ENCODE data around the gene CCDC7. TPM values are rescaled to one million over a fixed set of nuclear protein-coding genes. Genes with fewer than 3 reads are reported as not detected.
"Not testable (repeated sequence)": the region's sequence is repeated elsewhere in the genome, so short reads cannot be mapped to it uniquely, and the experiment has no call there.

The CCDC7 gene
- total RNA-seq, 1 experiment from 2014 or later, result 4.0 TPM

DNA sequence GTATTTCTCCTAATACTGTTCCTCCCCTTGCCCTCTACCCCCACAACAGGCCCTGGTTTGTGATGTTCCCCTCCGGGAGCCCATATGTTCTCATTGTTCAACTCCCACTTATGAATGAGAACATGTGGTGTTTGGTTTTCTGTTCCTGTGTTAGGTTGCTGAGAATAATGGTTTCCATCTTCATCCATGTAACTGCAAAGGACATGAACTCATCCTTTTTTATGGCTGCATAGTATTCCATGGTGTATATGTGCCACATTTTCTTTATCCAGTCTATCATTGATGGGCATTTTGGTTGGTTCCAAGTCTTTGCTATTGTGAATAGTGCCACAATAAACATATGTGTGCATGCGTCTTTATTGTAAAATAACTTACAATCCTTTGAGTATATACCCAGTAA lies 164.6 kb downstream of the CCDC7 start:
- H3K4me3 ChIP-seq (replicated peaks in 1 of 2; ENCODE audit: low read depth in 1 of 2, low read length in 2 of 2); BruUV-seq (replicated peaks); H3K27me3 ChIP-seq (ENCODE audit: insufficient read depth, low read length); H4K20me1 ChIP-seq (ENCODE audit: insufficient read depth); H3K9me3 ChIP-seq (ENCODE audit: control insufficient read depth in 1 of 2, insufficient read depth in 1 of 2, low read depth in 1 of 2, low read length in 2 of 2); H3K36me3 ChIP-seq (ENCODE audit: control insufficient read depth in 1 of 2, insufficient read depth in 2 of 2, low read length in 2 of 2); intact Hi-C loops (cut with micrococcal nuclease); ATAC-seq; H3K4me2 ChIP-seq (ENCODE audit: low read length); DNase-seq (ENCODE audit: low read depth, low spot score); RAD21 ChIA-PET (ENCODE audit: low non-redundant PET in 1 of 2, low total read pairs in 2 of 2, uncharacterized antibody in 2 of 2, unreplicated experiment in 2 of 2); H3K9me2 ChIP-seq (ENCODE audit: insufficient read depth); CTCF ChIA-PET; H3K27ac ChIP-seq (ENCODE audit: low read depth, low read length); POLR2A ChIA-PET; H3K4me1 ChIP-seq (ENCODE audit: control insufficient read depth in 1 of 2, insufficient read depth in 2 of 2, low read length in 2 of 2); H2AFZ ChIP-seq (ENCODE audit: low read depth, low read length, poor library complexity, severe bottlenecking); H3K9ac ChIP-seq (ENCODE audit: low read length); H3K79me2 ChIP-seq (ENCODE audit: insufficient read depth, low read length): not testable (repeated sequence)

DNA sequence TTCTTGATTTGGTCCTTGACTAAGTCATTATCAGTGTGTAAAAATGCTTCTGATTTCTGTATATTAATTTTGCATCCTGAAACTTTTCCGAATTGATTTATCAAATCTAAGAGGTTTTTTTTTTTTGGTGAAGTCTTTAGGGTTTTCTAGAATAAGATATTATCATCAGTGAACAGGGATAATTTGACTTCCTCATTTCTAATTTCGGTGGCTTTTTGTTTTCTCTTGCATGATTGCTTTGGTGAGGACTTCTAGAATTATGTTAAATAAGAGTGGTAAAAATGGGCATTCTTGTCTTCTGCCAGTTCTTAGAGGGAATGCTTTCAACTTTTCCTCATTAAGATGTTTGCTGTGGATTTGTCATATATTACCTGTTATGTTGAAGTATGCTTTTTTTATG lies 170.5 kb downstream of the CCDC7 start:
- DNase-seq (ENCODE audit: low read depth, low spot score) (no peak), ATAC-seq (no peak)
- Histone ChIP-seq H3K4me1 (ENCODE audit: control insufficient read depth in 1 of 2, insufficient read depth in 2 of 2, low read length in 2 of 2) (no peaks in the 10 kb centered on the region), H3K9ac (ENCODE audit: low read length) (no peak overlapping the region), H2AFZ (ENCODE audit: low read depth, low read length, poor library complexity, severe bottlenecking) (no peak overlapping the region), H3K9me3 (ENCODE audit: control insufficient read depth in 1 of 2, insufficient read depth in 1 of 2, low read depth in 1 of 2, low read length in 2 of 2) (no peaks in the 10 kb centered on the region), H3K9me2 (ENCODE audit: insufficient read depth) (no peaks in the 10 kb centered on the region), H4K20me1 (ENCODE audit: insufficient read depth) (no peaks in the 10 kb centered on the region), H3K27ac (ENCODE audit: low read depth, low read length) (no peak overlapping the region), H3K27me3 (ENCODE audit: insufficient read depth, low read length) (no peaks in the 10 kb centered on the region), H3K4me2 (ENCODE audit: low read length) (no peak overlapping the region), H3K36me3 (ENCODE audit: control insufficient read depth in 1 of 2, insufficient read depth in 2 of 2, low read length in 2 of 2) (no peaks in the 10 kb centered on the region), H3K4me3 (replicated peaks in 1 of 2; ENCODE audit: low read depth in 1 of 2, low read length in 2 of 2) (no peak overlapping the region), H3K79me2 (ENCODE audit: insufficient read depth, low read length) (no peaks in the 10 kb centered on the region)
- CTCF ChIA-PET, result no interaction called here
- POLR2A ChIA-PET, result no interaction called here
- BruUV-seq (replicated peaks), result no TSS peak
- TF ChIP-seq CEBPB (IDR thresholded peaks at IDR 0.05; ENCODE audit: low read depth) (no peak), EZH2 (IDR thresholded peaks at IDR 0.05) (no peak), SIN3A (IDR thresholded peaks at IDR 0.05; ENCODE audit: low read depth) (no peak), RAD21 (IDR thresholded peaks at IDR 0.05; ENCODE audit: low read depth) (no peak), EGR1 (IDR thresholded peaks at IDR 0.05; ENCODE audit: low read depth) (no peak), SP1 (IDR thresholded peaks at IDR 0.05; ENCODE audit: low read depth) (no peak), ZFX (IDR thresholded peaks at IDR 0.05) (no peak), JUND (IDR thresholded peaks at IDR 0.05) (no peak), ZNF274 (IDR thresholded peaks at IDR 0.05; ENCODE audit: low read depth, low read length) (no peak), FOSL1 (IDR thresholded peaks at IDR 0.05; ENCODE audit: low read depth) (no peak)
- TF ChIP-seq, protein P1, sequence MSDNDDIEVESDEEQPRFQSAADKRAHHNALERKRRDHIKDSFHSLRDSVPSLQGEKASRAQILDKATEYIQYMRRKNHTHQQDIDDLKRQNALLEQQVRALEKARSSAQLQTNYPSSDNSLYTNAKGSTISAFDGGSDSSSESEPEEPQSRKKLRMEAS (IDR thresholded peaks at IDR 0.05), result no peak
- TF ChIP-seq, protein P2, sequence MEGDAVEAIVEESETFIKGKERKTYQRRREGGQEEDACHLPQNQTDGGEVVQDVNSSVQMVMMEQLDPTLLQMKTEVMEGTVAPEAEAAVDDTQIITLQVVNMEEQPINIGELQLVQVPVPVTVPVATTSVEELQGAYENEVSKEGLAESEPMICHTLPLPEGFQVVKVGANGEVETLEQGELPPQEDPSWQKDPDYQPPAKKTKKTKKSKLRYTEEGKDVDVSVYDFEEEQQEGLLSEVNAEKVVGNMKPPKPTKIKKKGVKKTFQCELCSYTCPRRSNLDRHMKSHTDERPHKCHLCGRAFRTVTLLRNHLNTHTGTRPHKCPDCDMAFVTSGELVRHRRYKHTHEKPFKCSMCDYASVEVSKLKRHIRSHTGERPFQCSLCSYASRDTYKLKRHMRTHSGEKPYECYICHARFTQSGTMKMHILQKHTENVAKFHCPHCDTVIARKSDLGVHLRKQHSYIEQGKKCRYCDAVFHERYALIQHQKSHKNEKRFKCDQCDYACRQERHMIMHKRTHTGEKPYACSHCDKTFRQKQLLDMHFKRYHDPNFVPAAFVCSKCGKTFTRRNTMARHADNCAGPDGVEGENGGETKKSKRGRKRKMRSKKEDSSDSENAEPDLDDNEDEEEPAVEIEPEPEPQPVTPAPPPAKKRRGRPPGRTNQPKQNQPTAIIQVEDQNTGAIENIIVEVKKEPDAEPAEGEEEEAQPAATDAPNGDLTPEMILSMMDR (IDR thresholded peaks at IDR 0.05 in 2 of 3, conservative IDR thresholded peaks at IDR 0.05 in 1 of 3; ENCODE audit: borderline replicate concordance in 1 of 3, insufficient read depth in 1 of 3, low read depth in 2 of 3, low read length in 2 of 3), result no peak
- RAD21 ChIA-PET (ENCODE audit: low non-redundant PET in 1 of 2, low total read pairs in 2 of 2, uncharacterized antibody in 2 of 2, unreplicated experiment in 2 of 2), result no interaction called here
- intact Hi-C loops (cut with micrococcal nuclease), result no loop called here
